ENCODE data around the gene PDE3B. TPM values are rescaled to one million over a fixed set of nuclear protein-coding genes. Genes with fewer than 3 reads are reported as not detected.

Gene PDE3B
- total and polyA plus RNA-seq, 3 donors from 2014 or later = 22.3 to 39.5 (median 25.8) TPM

- H3K4me1 ChIP-seq = no peaks in the 10 kb centered on the region
- no peak overlapping the region for H3K27ac ChIP-seq
- WGBS, 2 donors = 90 to 98% methylated on average over 4 of the region's 4 CpGs
- no peak for DNase-seq
- intact Hi-C loops (cut with DNase I; ENCODE audit: low total_unique reads) = no loop called here
- no peaks in the 10 kb centered on the region for H3K9me3 ChIP-seq
- H3K4me3 ChIP-seq = no peak overlapping the region
- TF ChIP-seq, protein P1, sequence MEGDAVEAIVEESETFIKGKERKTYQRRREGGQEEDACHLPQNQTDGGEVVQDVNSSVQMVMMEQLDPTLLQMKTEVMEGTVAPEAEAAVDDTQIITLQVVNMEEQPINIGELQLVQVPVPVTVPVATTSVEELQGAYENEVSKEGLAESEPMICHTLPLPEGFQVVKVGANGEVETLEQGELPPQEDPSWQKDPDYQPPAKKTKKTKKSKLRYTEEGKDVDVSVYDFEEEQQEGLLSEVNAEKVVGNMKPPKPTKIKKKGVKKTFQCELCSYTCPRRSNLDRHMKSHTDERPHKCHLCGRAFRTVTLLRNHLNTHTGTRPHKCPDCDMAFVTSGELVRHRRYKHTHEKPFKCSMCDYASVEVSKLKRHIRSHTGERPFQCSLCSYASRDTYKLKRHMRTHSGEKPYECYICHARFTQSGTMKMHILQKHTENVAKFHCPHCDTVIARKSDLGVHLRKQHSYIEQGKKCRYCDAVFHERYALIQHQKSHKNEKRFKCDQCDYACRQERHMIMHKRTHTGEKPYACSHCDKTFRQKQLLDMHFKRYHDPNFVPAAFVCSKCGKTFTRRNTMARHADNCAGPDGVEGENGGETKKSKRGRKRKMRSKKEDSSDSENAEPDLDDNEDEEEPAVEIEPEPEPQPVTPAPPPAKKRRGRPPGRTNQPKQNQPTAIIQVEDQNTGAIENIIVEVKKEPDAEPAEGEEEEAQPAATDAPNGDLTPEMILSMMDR (IDR thresholded peaks at IDR 0.05) = no peak
- no peak for TF ChIP-seq POLR2A (IDR thresholded peaks at IDR 0.05)
- no peaks in the 10 kb centered on the region for H3K27me3 ChIP-seq
- H3K36me3 ChIP-seq (ENCODE audit: low read depth, missing control alignments) = no peaks in the 10 kb centered on the region
Measured at GRCh38 chr11:14852571-14853177, 209.1 kb downstream of the PDE3B start.

- Histone ChIP-seq H3K36me3 (ENCODE audit: low read depth, missing control alignments) (no peaks in the 10 kb centered on the region), H3K27ac (no peak overlapping the region), H3K9me3 (no peaks in the 10 kb centered on the region), H3K4me3 (no peak overlapping the region), H3K4me1 (no peaks in the 10 kb centered on the region), H3K27me3 (no peaks in the 10 kb centered on the region)
- TF ChIP-seq, protein P1 (IDR thresholded peaks at IDR 0.05) = no peak
- no peak for TF ChIP-seq POLR2A (IDR thresholded peaks at IDR 0.05)
- DNase-seq = no peak
- intact Hi-C loops (cut with DNase I; ENCODE audit: low total_unique reads) = no loop called here
Measured at GRCh38 chr11:14854057-14854456, 210.5 kb downstream of the PDE3B start.

DNA sequence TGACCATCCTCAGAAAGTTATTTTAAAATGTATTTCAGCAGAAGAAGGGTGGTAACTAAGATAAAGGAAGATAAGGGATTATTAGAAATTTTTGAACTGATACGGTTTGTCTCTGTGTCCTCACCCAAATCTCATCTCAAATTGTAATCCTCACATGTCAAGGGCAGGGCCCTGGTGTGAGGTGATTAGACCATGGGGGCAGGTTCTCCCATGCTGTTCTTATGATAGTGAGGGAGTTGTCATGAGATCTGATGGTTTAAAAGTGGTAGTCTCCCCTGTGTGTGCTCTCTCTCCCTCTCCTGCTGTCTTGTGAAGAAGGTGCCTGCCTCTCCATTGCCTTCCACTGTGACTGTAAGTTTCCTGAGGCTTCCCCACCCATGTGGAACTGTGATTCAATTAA is 212.3 kb downstream of the PDE3B start:
- Histone ChIP-seq H3K4me1 (no peaks in the 10 kb centered on the region), H3K36me3 (ENCODE audit: low read depth, missing control alignments) (no peaks in the 10 kb centered on the region), H3K27me3 (no peaks in the 10 kb centered on the region), H3K9me3 (no peaks in the 10 kb centered on the region), H3K27ac (no peak overlapping the region), H3K4me3 (no peak overlapping the region)
- 79 to 91% methylated on average over 1 of the region's 1 CpG for WGBS, 2 donors
- TF ChIP-seq, protein P1 (IDR thresholded peaks at IDR 0.05) = no peak
- no peak for TF ChIP-seq POLR2A (IDR thresholded peaks at IDR 0.05)
- no peak for DNase-seq
- intact Hi-C loops (cut with DNase I; ENCODE audit: low total_unique reads) = no loop called here

DNA sequence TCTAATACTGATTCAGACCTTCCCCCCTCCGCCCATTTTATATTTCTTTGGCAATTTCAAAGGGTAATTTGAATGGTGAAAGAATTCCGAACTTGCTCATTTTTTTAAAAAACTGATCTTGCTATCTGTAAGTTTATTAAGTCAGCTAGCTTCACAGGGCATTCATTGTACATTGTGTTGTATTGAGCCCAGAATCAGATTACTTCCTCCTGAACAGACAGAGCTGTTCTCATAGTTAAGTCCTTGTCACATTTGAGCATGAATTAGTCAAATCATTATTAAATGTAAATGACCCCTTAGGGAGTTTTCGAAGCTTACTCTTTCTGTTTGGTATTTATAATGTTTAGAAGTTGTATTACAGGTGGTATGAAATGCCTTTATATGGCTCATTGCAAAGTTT is 214.0 kb downstream of the PDE3B start:
- TF ChIP-seq POLR2A (IDR thresholded peaks at IDR 0.05) = no peak
- TF ChIP-seq, protein P1 (IDR thresholded peaks at IDR 0.05) = no peak
- Histone ChIP-seq H3K9me3 (no peaks in the 10 kb centered on the region), H3K4me3 (no peak overlapping the region), H3K27ac (no peak overlapping the region), H3K4me1 (no peaks in the 10 kb centered on the region), H3K36me3 (ENCODE audit: low read depth, missing control alignments) (no peaks in the 10 kb centered on the region), H3K27me3 (no peaks in the 10 kb centered on the region)
- DNase-seq = no peak
- WGBS, 2 donors = 68 to 74% methylated on average over 3 of the region's 3 CpGs
- intact Hi-C loops (cut with DNase I; ENCODE audit: low total_unique reads) = no loop called here

DNA sequence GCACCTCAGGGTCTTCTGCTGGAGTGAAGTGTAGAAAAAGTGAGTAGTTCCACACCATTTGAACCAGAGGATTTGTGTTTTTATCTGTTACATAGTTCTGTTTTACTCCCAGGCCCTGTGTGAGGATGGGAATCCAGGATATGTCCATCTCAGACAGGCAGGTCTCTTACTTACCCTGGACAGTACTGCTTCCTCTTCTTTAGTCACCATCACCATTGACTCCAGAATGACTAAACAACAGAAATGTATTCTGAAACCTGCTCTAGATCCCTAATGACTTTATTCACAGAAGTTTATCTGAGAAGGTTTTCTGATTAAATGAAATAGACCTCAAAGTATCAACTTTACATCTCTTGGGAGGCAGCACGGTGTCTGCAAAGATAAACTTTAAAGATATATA is 214.8 kb downstream of the PDE3B start:
- no peak overlapping the region for H3K4me3 ChIP-seq
- H3K27me3 ChIP-seq = no peaks in the 10 kb centered on the region
- 66 to 85% methylated on average over 1 of the region's 1 CpG for WGBS, 2 donors
- H3K27ac ChIP-seq = no peak overlapping the region
- intact Hi-C loops (cut with DNase I; ENCODE audit: low total_unique reads) = no loop called here
- no peak for DNase-seq
- TF ChIP-seq POLR2A (IDR thresholded peaks at IDR 0.05) = no peak
- TF ChIP-seq, protein P1 (IDR thresholded peaks at IDR 0.05) = no peak
- no peaks in the 10 kb centered on the region for H3K9me3 ChIP-seq
- H3K36me3 ChIP-seq (ENCODE audit: low read depth, missing control alignments) = no peaks in the 10 kb centered on the region
- no peaks in the 10 kb centered on the region for H3K4me1 ChIP-seq

Measured in testis (tissue), 3 donors.